ENCODE data around the gene MSH3. TPM values are rescaled to one million over a fixed set of nuclear protein-coding genes. Genes with fewer than 3 reads are reported as not detected.
"Not testable (repeated sequence)": the region's sequence is repeated elsewhere in the genome, so short reads cannot be mapped to it uniquely, and the experiment has no call there.

MSH3 gene
- total RNA-seq, 1 donor from 2014 or later: 16.3 TPM

DNA sequence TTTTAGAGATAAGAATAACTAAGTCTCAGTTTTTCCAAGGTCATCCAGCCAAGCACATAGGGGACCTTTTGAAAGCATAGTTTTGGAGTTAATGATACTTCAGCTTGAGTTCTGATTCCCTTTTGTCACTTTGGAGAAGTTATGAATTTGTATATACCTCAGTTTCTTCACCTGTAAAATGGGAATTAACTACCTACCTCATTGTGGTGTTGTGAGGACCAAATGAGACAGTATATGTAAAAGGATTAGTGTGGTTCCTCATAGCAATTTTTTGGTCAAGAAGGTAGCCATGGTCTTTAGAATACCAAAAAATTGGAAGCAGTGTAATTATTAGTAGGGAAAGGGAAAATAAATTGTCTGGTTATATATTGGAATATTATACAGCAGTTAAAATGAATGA, 98.0 kb downstream of the MSH3 start:
- no peak for DNase-seq (ENCODE audit: low spot score)

DNA sequence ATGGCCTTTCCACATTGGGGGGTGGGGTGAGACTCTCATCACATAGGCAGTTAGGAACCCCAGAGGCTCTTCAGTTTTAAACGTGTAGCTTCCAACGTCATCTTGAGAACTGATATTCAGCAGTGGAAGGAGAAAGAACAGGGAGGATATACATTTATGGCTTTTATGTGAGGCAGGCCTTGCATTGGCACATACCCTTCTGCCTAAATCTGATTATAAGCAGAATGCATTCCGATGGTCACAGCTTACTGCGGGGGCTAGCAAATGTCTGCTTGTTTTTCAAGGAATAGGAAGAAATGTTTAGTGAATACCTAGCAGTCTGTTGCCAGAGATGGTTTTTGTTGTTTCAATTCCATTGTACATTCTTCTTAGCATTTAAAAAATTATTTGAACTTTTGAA, 99.3 kb downstream of the MSH3 start:
- DNase-seq (ENCODE audit: low spot score): no peak

- DNase-seq (ENCODE audit: low spot score): no peak
Observed at GRCh38 chr5:80754900-80755299, 100.4 kb downstream of the MSH3 start.

- no peak for DNase-seq (ENCODE audit: low spot score)
Observed at GRCh38 chr5:80755626-80756025, 101.2 kb downstream of the MSH3 start.

DNA sequence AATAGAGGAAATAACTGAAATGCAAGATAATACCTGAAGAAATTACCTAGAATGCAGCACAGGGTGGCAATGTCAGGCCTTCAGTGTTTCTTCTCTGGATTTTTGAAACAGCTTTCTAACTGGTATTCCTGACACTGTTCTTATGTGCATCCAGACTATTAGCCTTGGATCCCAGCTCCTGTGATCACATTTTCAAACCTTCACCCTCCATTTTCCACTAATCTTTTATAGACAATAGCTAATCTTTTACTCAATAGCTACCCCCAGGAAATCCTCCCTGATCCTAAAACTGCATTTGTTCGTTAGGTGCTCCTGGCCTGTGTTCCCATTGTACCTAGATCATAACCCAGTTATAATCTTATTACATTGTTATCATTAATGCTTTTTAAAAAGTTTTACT, 101.8 kb downstream of the MSH3 start:
- no peak for DNase-seq (ENCODE audit: low spot score)

GRCh38 chr5:80757290-80757689, 102.8 kb downstream of the MSH3 start:
- no peak for DNase-seq (ENCODE audit: low spot score)

- no peak for DNase-seq (ENCODE audit: low spot score)
Observed at GRCh38 chr5:80759866-80760577, 105.6 kb downstream of the MSH3 start.

DNA sequence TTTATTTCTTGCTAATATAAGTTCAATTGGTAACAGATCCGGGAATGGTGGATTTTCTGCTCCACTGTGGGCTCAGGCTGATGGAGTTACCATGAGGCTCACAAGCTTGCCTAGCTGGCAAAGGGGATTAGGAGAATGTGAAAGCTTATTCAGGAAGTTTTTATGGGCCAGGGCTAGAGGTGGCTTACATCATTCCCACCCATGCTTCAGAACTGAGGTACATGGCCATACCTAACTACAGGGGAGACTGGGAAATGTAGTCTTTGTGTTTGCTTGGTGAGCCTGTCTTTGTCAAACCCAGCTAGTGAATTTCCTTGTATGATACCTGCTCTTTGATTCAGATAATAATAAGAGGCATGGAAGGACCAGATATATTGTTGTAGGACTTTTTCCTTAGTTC, 106.2 kb downstream of the MSH3 start:
- DNase-seq (ENCODE audit: low spot score): no peak

- no peak for DNase-seq (ENCODE audit: low spot score)
Observed at GRCh38 chr5:80761176-80761575, 106.7 kb downstream of the MSH3 start.

DNA sequence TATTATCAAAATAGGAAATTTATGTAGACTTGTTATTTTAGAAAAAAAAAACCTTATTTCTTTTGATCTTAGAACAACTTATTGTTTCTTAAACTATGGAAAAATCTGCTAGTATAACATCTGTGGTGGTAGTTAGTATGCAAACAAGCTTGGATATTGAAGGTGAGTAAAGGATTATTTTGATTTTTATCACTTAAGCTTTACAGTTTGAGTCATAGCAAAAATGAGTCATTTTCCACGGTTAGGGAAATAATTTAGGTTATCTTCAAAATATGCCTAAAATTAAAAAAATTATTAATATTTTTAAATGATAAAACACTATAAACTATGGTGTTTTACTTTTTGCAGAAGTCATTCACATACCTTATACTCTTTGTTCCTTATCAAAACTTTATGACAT, 107.5 kb downstream of the MSH3 start:
- no peak for DNase-seq (ENCODE audit: low spot score)

GRCh38 chr5:80762573-80762972, 108.1 kb downstream of the MSH3 start:
- DNase-seq (ENCODE audit: low spot score): no peak

- DNase-seq (ENCODE audit: low spot score): no peak
Observed at GRCh38 chr5:80763211-80763610, 108.8 kb downstream of the MSH3 start.

GRCh38 chr5:80763873-80764647, 109.6 kb downstream of the MSH3 start:
- DNase-seq (ENCODE audit: low spot score): no peak

DNA sequence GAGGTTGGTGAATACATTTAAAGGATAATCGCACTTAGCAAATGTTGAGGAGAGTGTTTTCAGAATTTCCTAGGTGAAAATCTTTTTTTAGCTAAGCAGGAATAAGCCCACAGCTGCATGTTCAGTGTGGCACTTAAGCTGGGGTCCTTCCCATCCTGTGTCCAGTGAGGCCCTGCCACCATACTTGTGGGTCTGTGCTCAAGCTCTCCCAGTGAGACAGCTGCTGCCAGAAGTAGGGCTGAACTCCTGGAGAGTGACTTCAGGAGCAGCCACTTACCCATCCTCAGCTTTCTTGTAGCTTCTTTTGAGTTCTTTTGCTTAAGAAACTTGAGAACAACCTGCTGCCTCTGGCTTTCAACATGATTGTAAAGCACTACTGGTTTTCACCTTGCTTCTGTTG, 110.3 kb downstream of the MSH3 start:
- DNase-seq (ENCODE audit: low spot score): no peak

- no peak for DNase-seq (ENCODE audit: low spot score)
Observed at GRCh38 chr5:80777347-80778287, 123.2 kb downstream of the MSH3 start.

DNA sequence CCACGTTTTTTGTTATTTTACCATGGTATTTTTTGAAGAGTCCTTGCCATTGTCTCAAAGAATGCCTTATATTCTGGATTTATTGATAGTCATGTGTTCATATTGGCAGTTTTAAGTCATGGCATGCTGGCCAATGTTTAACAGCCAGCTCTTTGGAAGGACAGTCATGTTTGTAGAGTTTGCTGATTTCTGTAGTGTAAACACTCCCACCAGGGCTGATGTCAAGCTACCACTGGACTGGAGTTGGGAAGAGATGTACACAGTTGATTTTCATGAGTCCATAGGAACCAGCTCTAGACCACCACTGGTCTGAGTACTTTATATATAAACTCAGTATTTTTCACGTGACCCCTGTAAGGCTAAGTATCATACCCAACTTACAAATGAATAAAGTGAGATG, 125.6 kb downstream of the MSH3 start:
- DNase-seq (ENCODE audit: low spot score): no peak

DNA sequence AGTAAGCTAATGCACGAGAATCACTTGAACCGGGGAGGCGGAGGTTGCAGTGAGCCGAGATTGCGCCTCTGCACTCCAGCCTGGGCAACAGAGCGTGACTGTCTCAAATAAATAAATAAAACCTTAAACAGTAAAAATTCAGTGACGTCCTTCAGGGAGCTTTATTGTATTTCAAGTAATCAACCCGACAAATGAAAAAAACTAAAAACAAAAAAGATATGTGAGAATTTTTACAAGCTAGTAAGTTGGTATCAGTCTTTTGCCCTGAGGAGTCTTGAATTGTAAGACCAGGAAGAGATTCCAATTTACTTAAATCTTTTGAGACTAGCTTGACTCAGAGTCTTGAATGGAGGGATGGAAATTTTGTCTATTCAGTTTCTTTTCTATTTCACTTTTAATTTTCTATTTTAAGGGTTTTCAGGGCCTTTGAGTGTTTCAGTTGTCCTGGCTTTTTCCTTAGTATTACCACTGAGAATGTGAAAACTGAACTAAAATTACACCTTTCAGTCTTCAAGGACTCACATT, 126.4 kb downstream of the MSH3 start:
- DNase-seq (ENCODE audit: low spot score): no peak

GRCh38 chr5:80781356-80781755, 126.9 kb downstream of the MSH3 start:
- no peak for DNase-seq (ENCODE audit: low spot score)

DNA sequence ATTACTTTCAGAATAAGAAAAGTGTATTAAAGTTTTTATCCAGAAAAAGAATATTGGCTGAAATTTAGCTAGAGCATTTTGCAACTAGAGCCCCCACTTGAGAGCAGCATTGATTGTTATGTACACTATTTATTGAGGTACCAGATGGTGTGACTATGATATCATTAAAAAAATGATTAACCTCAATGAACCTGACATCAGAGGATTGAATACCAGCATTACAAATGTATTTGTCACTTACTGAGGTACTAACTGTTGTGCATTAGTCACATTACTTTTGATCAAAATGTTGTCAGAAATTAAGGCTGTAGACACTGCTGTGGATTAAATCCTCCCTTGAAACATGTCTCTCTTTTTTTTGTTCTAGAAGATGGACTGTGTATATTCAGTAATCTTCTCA, 128.2 kb downstream of the MSH3 start:
- DNase-seq (ENCODE audit: low spot score): no peak

GRCh38 chr5:80783751-80784150, 129.3 kb downstream of the MSH3 start:
- DNase-seq (ENCODE audit: low spot score): not testable (repeated sequence)

DNA sequence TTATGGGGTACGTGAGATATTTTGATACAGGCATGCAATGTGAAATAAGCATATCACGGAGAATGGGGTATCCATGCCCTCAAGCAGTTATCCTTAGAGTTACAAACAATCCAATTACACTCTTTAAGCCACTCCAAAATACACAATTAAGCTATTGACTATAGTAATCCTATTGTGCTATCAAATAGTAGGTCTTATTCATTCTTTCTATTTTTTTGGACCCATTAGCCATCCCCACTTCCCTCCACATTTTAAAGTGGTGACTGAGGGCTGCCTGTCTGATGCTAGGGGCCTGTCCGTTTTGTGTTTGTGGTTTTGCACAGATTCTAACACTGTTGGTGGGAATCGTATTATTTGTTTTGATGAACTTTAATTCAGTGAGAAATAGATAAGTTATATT, 130.0 kb downstream of the MSH3 start:
- no peak for DNase-seq (ENCODE audit: low spot score)
